ENCODE data around the gene TBC1D1. TPM values are rescaled to one million over a fixed set of nuclear protein-coding genes. Genes with fewer than 3 reads are reported as not detected.

The TBC1D1 gene
- total RNA-seq, 1 experiment from 2014 or later, result 36.0 TPM

- no peaks in the 10 kb centered on the region for H3K9me3 Mint-ChIP-seq (ENCODE audit: unreplicated experiment)
- ChIA-PET CTCF (no interaction called here), POLR2A (interaction anchor here (0.6 to 0.7 kb wide), 2 partner anchors 17 to 1955 kb away, joined by 3 read pairs; no protein-coding TSS in a partner anchor)
- no peak overlapping the region for H3K4me3 Mint-ChIP-seq (ENCODE audit: unreplicated experiment)
- DNase-seq (ENCODE audit: unreplicated experiment), result no peak
- peaks cover 5% of the 10 kb centered on the region for H3K36me3 Mint-ChIP-seq (ENCODE audit: insufficient read depth, unreplicated experiment)
- no peaks in the 10 kb centered on the region for H3K27me3 Mint-ChIP-seq (ENCODE audit: insufficient read depth, unreplicated experiment)
- H3K4me1 Mint-ChIP-seq (ENCODE audit: insufficient read depth, unreplicated experiment), result no peaks in the 10 kb centered on the region
- no peak overlapping the region for H3K27ac Mint-ChIP-seq (ENCODE audit: low read depth, unreplicated experiment)
- BruUV-seq (replicated peaks), result no TSS peak
- no peak for TF ChIP-seq CTCF (IDR thresholded peaks at IDR 0.05; ENCODE audit: unreplicated experiment)
- intact Hi-C loops (cut with micrococcal nuclease), result no loop called here
Measured at GRCh38 chr4:38117591-38117990, 226.7 kb downstream of the TBC1D1 start.

GRCh38 chr4:38119668-38120385 is 228.9 kb downstream of the TBC1D1 start:
- BruUV-seq (replicated peaks), result no TSS peak
- ChIA-PET POLR2A (interaction anchor here (0.9 kb wide), 1 partner anchor 8 kb away, joined by 3 read pairs; no protein-coding TSS in a partner anchor), CTCF (interaction anchor here (0.5 to 0.8 kb wide), 6 partner anchors 30 to 755 kb away, joined by 3 read pairs; no protein-coding TSS in a partner anchor)
- Mint-ChIP-seq H3K36me3 (ENCODE audit: insufficient read depth, unreplicated experiment) (peaks cover 5% of the 10 kb centered on the region), H3K27ac (ENCODE audit: low read depth, unreplicated experiment) (no peak overlapping the region), H3K27me3 (ENCODE audit: insufficient read depth, unreplicated experiment) (no peaks in the 10 kb centered on the region), H3K4me3 (ENCODE audit: unreplicated experiment) (no peak overlapping the region), H3K9me3 (ENCODE audit: unreplicated experiment) (no peaks in the 10 kb centered on the region), H3K4me1 (ENCODE audit: insufficient read depth, unreplicated experiment) (no peaks in the 10 kb centered on the region)
- intact Hi-C loops (cut with micrococcal nuclease), result no loop called here
- no peak for TF ChIP-seq CTCF (IDR thresholded peaks at IDR 0.05; ENCODE audit: unreplicated experiment)
- DNase-seq (ENCODE audit: unreplicated experiment), result peak; percentile 43

GRCh38 chr4:38120772-38121171 is 229.9 kb downstream of the TBC1D1 start:
- H3K27me3 Mint-ChIP-seq (ENCODE audit: insufficient read depth, unreplicated experiment), result no peaks in the 10 kb centered on the region
- CTCF ChIA-PET, result interaction anchor here (0.6 to 0.7 kb wide), 2 partner anchors 58 to 60 kb away, joined by 3 read pairs; no protein-coding TSS in a partner anchor
- H3K9me3 Mint-ChIP-seq (ENCODE audit: unreplicated experiment), result no peaks in the 10 kb centered on the region
- intact Hi-C loops (cut with micrococcal nuclease), result no loop called here
- H3K36me3 Mint-ChIP-seq (ENCODE audit: insufficient read depth, unreplicated experiment), result peaks cover 5% of the 10 kb centered on the region
- no peaks in the 10 kb centered on the region for H3K4me1 Mint-ChIP-seq (ENCODE audit: insufficient read depth, unreplicated experiment)
- TF ChIP-seq CTCF (IDR thresholded peaks at IDR 0.05; ENCODE audit: unreplicated experiment), result no peak
- H3K27ac Mint-ChIP-seq (ENCODE audit: low read depth, unreplicated experiment), result no peak overlapping the region
- BruUV-seq (replicated peaks), result no TSS peak
- POLR2A ChIA-PET, result interaction anchor here (0.6 to 0.9 kb wide), 2 partner anchors 9 to 53 kb away, joined by 3 read pairs; no protein-coding TSS in a partner anchor
- no peak overlapping the region for H3K4me3 Mint-ChIP-seq (ENCODE audit: unreplicated experiment)
- DNase-seq (ENCODE audit: unreplicated experiment), result no peak

DNA sequence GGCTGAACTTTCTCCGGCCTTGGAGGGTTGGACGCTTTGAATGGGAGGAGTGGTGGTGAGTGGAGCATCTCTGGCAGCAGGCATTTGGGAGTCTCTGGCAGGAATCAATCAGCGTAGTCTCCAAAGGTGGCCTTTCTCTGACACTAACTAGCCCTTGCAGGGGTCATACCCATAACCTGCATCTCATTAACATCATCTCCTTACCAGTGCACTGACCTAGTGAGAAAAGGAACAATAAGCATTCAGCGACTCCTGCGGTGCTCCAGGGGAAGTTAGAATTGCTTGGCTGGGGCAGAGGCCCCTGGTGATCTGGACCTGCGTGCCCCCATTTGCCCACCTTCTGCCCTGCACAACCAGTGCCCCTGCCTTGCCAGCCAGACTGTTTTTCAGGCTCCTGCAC is 231.2 kb downstream of the TBC1D1 start:
- Mint-ChIP-seq H3K4me1 (ENCODE audit: insufficient read depth, unreplicated experiment) (no peaks in the 10 kb centered on the region), H3K27me3 (ENCODE audit: insufficient read depth, unreplicated experiment) (no peaks in the 10 kb centered on the region), H3K36me3 (ENCODE audit: insufficient read depth, unreplicated experiment) (no peaks in the 10 kb centered on the region), H3K9me3 (ENCODE audit: unreplicated experiment) (no peaks in the 10 kb centered on the region), H3K4me3 (ENCODE audit: unreplicated experiment) (no peak overlapping the region), H3K27ac (ENCODE audit: low read depth, unreplicated experiment) (no peak overlapping the region)
- no TSS peak for BruUV-seq (replicated peaks)
- DNase-seq (ENCODE audit: unreplicated experiment), result no peak
- intact Hi-C loops (cut with micrococcal nuclease), result no loop called here
- POLR2A ChIA-PET, result no interaction called here
- TF ChIP-seq CTCF (IDR thresholded peaks at IDR 0.05; ENCODE audit: unreplicated experiment), result no peak
- CTCF ChIA-PET, result interaction anchor here (0.6 kb wide), 1 partner anchor 787 kb away, joined by 3 read pairs; no protein-coding TSS in a partner anchor
